K562 (cell line): ENCODE measurements around the gene HARS1. TPM values are rescaled to one million over a fixed set of nuclear protein-coding genes. Genes with fewer than 3 reads are reported as not detected.

ENCODE experiments used
- CAMTA2 ChIP-seq: fragments of 250-450 bp; sonication (Bioruptor Pico); conservative IDR thresholded peaks from 2 replicates; pipeline ENCODE4 v1.5.1; 2022
- CREB3L1 ChIP-seq: fragments of 450-650 bp; IDR thresholded peaks from 2 replicates; pipeline ENCODE4 v1.6.1; 2014; ENCODE audit warnings: low read depth, mild to moderate bottlenecking, moderate library complexity, borderline replicate concordance
- FUS ChIP-seq: fragments of 200-400 bp; formaldehyde crosslinking; optimal IDR thresholded peaks from 2 replicates; pipeline ENCODE3; 2017; ENCODE audit warnings: low read depth, low read length
- HDAC3 ChIP-seq: fragments of 450-650 bp; IDR thresholded peaks from 2 replicates; pipeline ENCODE4 v1.6.1; 2018; ENCODE audit warnings: borderline replicate concordance, mild to moderate bottlenecking, moderate library complexity; ENCODE audit not compliant: partially characterized antibody
- HMG20B ChIP-seq: fragments of 250-450 bp; sonication (Bioruptor Pico); IDR thresholded peaks from 2 replicates; pipeline ENCODE4 v1.5.0; 2021; ENCODE audit warnings: mild to moderate bottlenecking
- MNT ChIP-seq, 2 experiments: fragments of 450-650 bp; conservative IDR thresholded peaks; 2 replicates each; pipeline ENCODE4 v1.6.1; 2017; ENCODE audit warnings: mild to moderate bottlenecking in 2 of 2, moderate library complexity in 2 of 2
- POLR2G ChIP-seq: fragments of 200-400 bp; formaldehyde crosslinking; IDR thresholded peaks from 2 replicates; pipeline ENCODE4 v1.6.1; 2017; ENCODE audit warnings: low read depth, mild to moderate bottlenecking, antibody characterized with exemption, low read length, moderate library complexity
- RBM22 ChIP-seq: fragments of 200-400 bp; formaldehyde crosslinking; IDR thresholded peaks from 2 replicates; pipeline ENCODE4 v1.6.1; 2018; ENCODE audit warnings: low read length, low read depth; ENCODE audit not compliant: poor library complexity, severe bottlenecking
- RFX1 ChIP-seq: fragments of 450-650 bp; IDR thresholded peaks from 2 replicates; pipeline ENCODE4 v1.6.1; 2016; ENCODE audit warnings: mild to moderate bottlenecking, moderate library complexity
- SMARCB1 ChIP-seq: IDR thresholded peaks from 2 replicates; pipeline ENCODE4 v1.6.1; 2011; ENCODE audit warnings: improper control_type of control experiment, low read depth; ENCODE audit not compliant: insufficient read length
- SRSF3 ChIP-seq: fragments of 200-400 bp; formaldehyde crosslinking; IDR thresholded peaks from 2 replicates; pipeline ENCODE4 v1.6.1; 2016; ENCODE audit warnings: mild to moderate bottlenecking, low read length, moderate library complexity; ENCODE audit not compliant: insufficient read depth
- SUPT5H ChIP-seq: fragments of 450-650 bp; IDR thresholded peaks from 2 replicates; pipeline ENCODE4 v1.6.1; 2016
- ZBTB8A ChIP-seq: fragments of 450-650 bp; IDR thresholded peaks from 2 replicates; pipeline ENCODE4 v1.6.1; 2018; ENCODE audit warnings: mild to moderate bottlenecking, moderate library complexity; ENCODE audit not compliant: partially characterized antibody
- ZFP30 ChIP-seq: fragments of 250-450 bp; sonication (Bioruptor Pico); IDR thresholded peaks from 2 replicates; pipeline ENCODE4 v1.8.0; 2022; ENCODE audit warnings: moderate library complexity, mild to moderate bottlenecking, inconsistent platforms, borderline replicate concordance
- ZNF134 ChIP-seq: fragments of 250-450 bp; sonication (Bioruptor Pico); conservative IDR thresholded peaks from 2 replicates; pipeline ENCODE4 v1.4.0; 2020
- ZNF23 ChIP-seq: fragments of 250-450 bp; sonication (Bioruptor Pico); IDR thresholded peaks from 2 replicates; pipeline ENCODE4 v1.4.0; 2020; ENCODE audit warnings: mild to moderate bottlenecking
- ZNF239 ChIP-seq: fragments of 250-450 bp; sonication (Bioruptor Pico); IDR thresholded peaks from 2 replicates; pipeline ENCODE4 v1.4.0; 2020; ENCODE audit warnings: mild to moderate bottlenecking
- ZNF57 ChIP-seq: fragments of 450-650 bp; formaldehyde crosslinking; IDR thresholded peaks from 2 replicates; pipeline ENCODE4 v1.4.0; 2020; ENCODE audit warnings: mild to moderate bottlenecking, moderate library complexity
- polyA plus RNA-seq, 8 experiments: library from polyadenylated mRNA; depleted of rRNA in 4 of 8; stranded (reverse) in 5 of 8; unstranded in 3 of 8; fragments of >200 nt; fragmentation: Nextera tagmentation in 2 of 8; fragmentation: Illumina TruSeq in 1 of 8; extraction: Ambion mirVana in 2 of 8; extraction: Trizol in 1 of 8; gene quantifications; 2 replicates each; pipeline versions ENCODE4 v1.2.1 to v1.2.3, GENCODE V29; 2011 to 2014; ENCODE audit warnings: inconsistent platforms in 1 of 8, missing spikeins in 1 of 8
- total RNA-seq, 7 experiments: library from RNA; depleted of rRNA in 6 of 7; stranded (reverse); fragments of >200 nt in 6 of 7; fragmentation: Illumina TruSeq in 2 of 7; extraction: Trizol in 2 of 7; gene quantifications; 2 replicates each; pipeline versions ENCODE4 v1.2.1 to v1.2.3, GENCODE V29; 2011 to 2021; ENCODE audit warnings: low replicate concordance in 1 of 7
- TF ChIP-seq, protein P1 (sequence below): fragments of 450-650 bp; formaldehyde crosslinking; IDR thresholded peaks from 2 replicates; pipeline ENCODE4 v1.4.0; 2022; ENCODE audit warnings: missing genetic modification characterization
- TF ChIP-seq, protein P2 (sequence below): fragments of 250-450 bp; sonication (Bioruptor Pico); IDR thresholded peaks from 2 replicates; pipeline ENCODE4 v1.8.0; 2021; ENCODE audit warnings: moderate library complexity, mild to moderate bottlenecking, inconsistent platforms

Gene HARS1
- total and polyA plus RNA-seq, 9 of the 15 experiments (the other 6 are each of a cell fraction or from before 2014, with no cell fraction given), result 13.5 to 88.5 (median 75.2) TPM

DNA sequence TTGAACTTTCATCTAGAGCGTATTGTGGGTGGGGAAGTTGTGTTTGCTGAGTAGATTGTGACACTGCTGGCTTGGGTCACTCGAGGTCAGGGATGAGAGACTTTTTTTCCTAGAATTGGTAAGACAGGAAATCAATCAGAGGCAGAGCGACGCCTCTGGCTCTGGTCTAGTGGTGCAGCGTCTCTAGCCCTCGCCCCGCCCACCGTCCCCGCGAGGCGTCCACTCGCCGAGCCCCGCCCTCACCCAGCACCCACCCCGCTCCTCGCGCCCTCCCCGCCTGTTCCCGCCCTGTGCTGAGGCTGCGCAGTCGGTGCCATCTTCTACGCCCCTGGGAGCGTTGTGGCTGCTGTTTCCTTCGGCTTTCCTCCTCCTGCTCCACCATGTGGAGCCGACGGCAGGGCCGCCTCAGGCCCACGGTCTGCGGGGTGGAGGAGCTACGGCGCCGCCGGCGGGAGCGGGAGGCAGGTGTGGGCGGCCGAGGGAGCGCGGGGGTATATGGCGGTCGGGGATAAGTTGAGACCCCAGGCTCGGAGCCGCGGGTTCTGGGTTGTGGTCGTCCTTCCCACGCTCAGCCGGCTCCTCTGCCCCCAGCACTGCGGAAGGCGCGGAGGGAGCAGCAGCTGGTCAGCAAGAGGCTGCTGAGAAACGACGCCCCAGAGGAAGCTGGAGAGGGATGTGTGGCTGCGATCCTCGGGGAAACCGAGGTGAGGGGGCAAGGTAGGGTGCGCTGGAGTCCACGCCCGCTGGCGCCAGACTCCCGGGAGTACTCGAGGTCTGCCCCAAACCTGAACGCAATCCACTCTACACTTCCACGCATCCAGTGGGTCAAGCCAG, 51.8 kb downstream of the HARS1 start, which contains the start of gene TMCO6 (continued):
- no peak for TF ChIP-seq CREB3L1
- peak; percentile 96 for TF ChIP-seq POLR2G
- peak; percentile 47 for TF ChIP-seq RBM22
- TF ChIP-seq ZNF23 (CRISPR knock-in tag), result no peak
- no peak for TF ChIP-seq SRSF3
- TF ChIP-seq, protein P1, sequence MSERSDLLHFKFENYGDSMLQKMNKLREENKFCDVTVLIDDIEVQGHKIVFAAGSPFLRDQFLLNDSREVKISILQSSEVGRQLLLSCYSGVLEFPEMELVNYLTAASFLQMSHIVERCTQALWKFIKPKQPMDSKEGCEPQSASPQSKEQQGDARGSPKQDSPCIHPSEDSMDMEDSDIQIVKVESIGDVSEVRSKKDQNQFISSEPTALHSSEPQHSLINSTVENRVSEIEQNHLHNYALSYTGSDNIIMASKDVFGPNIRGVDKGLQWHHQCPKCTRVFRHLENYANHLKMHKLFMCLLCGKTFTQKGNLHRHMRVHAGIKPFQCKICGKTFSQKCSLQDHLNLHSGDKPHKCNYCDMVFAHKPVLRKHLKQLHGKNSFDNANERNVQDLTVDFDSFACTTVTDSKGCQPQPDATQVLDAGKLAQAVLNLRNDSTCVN (CRISPR knock-in tag), result no peak
- TF ChIP-seq ZNF134 (CRISPR knock-in tag), result no peak
- no peak for TF ChIP-seq HMG20B (CRISPR knock-in tag)
- no peak for TF ChIP-seq ZNF239 (CRISPR knock-in tag)
- no peak for TF ChIP-seq ZNF57 (CRISPR knock-in tag)
- no peak for TF ChIP-seq ZBTB8A
- no peak for TF ChIP-seq CAMTA2 (CRISPR knock-in tag)
- TF ChIP-seq, protein P2, sequence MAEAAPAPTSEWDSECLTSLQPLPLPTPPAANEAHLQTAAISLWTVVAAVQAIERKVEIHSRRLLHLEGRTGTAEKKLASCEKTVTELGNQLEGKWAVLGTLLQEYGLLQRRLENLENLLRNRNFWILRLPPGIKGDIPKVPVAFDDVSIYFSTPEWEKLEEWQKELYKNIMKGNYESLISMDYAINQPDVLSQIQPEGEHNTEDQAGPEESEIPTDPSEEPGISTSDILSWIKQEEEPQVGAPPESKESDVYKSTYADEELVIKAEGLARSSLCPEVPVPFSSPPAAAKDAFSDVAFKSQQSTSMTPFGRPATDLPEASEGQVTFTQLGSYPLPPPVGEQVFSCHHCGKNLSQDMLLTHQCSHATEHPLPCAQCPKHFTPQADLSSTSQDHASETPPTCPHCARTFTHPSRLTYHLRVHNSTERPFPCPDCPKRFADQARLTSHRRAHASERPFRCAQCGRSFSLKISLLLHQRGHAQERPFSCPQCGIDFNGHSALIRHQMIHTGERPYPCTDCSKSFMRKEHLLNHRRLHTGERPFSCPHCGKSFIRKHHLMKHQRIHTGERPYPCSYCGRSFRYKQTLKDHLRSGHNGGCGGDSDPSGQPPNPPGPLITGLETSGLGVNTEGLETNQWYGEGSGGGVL, result no peak
- no peak for TF ChIP-seq RFX1
- no peak for TF ChIP-seq FUS
- TF ChIP-seq HDAC3, result no peak
- peak; percentile 61 to 85 for TF ChIP-seq MNT (conservative IDR thresholded peaks at IDR 0.05)
- TF ChIP-seq ZFP30 (CRISPR knock-in tag), result no peak
- TF ChIP-seq SUPT5H, result peak; percentile 88
- TF ChIP-seq SMARCB1, result no peak
